ENCODE results near the gene PIM1. TPM values are rescaled to one million over a fixed set of nuclear protein-coding genes. Genes with fewer than 3 reads are reported as not detected.
A peak's percentile ranks its signal among the peaks of the same experiment; 100 is the strongest.

The PIM1 gene
- total and polyA plus RNA-seq, 9 of the 15 experiments (the other 6 are each of a cell fraction or from before 2014, with no cell fraction given), result 19.0 to 789 (median 212) TPM

DNA sequence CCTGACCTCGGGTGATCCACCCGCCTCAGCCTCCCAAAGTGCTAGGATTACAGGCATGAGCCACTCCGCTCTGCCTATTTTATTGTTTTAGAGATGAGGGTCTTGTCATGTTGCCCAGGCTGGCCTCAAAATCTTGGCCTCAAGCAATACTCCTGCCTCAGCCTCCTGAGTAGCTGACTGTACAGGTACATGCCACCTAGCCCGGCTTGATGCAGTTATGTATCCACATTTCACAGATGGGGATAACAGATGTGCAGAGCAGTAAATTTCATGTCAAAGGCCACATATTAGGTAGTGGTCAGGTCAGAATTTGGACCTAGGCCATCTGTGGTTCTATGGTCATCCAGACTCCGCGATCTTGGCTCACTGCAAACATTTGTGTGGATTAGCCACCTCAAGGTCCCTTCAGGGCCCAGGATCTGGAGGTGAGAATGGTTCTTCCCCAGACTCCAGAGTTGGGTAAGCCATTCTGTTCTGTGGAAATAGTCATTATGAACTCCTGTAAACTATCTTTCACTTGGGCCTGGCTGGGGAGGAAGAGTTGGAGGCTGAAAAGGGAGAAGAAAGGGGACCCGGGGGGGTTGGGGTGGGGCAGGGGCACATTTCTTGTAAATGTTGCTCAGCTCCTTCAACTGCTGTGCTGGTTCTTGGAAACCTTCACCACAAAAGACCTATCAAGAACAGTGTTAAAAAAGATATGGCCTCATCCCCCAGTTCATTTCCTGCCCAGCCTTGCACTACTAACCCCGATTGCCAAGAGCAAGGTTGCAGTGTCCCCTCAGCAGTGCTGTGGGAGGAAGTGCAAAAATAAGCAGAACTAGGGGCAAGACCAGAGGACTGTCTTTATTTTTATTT is 13.0 kb downstream of the PIM1 start (continued):
- TF ChIP-seq, protein P1, sequence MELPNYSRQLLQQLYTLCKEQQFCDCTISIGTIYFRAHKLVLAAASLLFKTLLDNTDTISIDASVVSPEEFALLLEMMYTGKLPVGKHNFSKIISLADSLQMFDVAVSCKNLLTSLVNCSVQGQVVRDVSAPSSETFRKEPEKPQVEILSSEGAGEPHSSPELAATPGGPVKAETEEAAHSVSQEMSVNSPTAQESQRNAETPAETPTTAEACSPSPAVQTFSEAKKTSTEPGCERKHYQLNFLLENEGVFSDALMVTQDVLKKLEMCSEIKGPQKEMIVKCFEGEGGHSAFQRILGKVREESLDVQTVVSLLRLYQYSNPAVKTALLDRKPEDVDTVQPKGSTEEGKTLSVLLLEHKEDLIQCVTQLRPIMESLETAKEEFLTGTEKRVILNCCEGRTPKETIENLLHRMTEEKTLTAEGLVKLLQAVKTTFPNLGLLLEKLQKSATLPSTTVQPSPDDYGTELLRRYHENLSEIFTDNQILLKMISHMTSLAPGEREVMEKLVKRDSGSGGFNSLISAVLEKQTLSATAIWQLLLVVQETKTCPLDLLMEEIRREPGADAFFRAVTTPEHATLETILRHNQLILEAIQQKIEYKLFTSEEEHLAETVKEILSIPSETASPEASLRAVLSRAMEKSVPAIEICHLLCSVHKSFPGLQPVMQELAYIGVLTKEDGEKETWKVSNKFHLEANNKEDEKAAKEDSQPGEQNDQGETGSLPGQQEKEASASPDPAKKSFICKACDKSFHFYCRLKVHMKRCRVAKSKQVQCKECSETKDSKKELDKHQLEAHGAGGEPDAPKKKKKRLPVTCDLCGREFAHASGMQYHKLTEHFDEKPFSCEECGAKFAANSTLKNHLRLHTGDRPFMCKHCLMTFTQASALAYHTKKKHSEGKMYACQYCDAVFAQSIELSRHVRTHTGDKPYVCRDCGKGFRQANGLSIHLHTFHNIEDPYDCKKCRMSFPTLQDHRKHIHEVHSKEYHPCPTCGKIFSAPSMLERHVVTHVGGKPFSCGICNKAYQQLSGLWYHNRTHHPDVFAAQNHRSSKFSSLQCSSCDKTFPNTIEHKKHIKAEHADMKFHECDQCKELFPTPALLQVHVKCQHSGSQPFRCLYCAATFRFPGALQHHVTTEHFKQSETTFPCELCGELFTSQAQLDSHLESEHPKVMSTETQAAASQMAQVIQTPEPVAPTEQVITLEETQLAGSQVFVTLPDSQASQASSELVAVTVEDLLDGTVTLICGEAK (IDR thresholded peaks at IDR 0.05), result no peak
- TF ChIP-seq, protein P1 (CRISPR knock-in tag; IDR thresholded peaks at IDR 0.05), result no peak
- TF ChIP-seq PTRF (tag; IDR thresholded peaks at IDR 0.05) (peak; percentile 57; the same call in 1 of the 2 replicates), OTX1 (CRISPR knock-in tag; IDR thresholded peaks at IDR 0.05) (no peak), ZBTB1 (CRISPR knock-in tag; IDR thresholded peaks at IDR 0.05; ENCODE audit: borderline replicate concordance, low read depth) (no peak), ZNF609 (CRISPR knock-in tag; IDR thresholded peaks at IDR 0.05; ENCODE audit: borderline replicate concordance) (0 out of 2 replicates have a peak, but pooled peaks have one; percentile 50), ZNF224 (CRISPR knock-in tag; IDR thresholded peaks at IDR 0.05) (0 out of 2 replicates have a peak, but pooled peaks have one; percentile 48), ZNF655 (CRISPR knock-in tag; IDR thresholded peaks at IDR 0.05) (no peak)
- TF ChIP-seq, protein P2, sequence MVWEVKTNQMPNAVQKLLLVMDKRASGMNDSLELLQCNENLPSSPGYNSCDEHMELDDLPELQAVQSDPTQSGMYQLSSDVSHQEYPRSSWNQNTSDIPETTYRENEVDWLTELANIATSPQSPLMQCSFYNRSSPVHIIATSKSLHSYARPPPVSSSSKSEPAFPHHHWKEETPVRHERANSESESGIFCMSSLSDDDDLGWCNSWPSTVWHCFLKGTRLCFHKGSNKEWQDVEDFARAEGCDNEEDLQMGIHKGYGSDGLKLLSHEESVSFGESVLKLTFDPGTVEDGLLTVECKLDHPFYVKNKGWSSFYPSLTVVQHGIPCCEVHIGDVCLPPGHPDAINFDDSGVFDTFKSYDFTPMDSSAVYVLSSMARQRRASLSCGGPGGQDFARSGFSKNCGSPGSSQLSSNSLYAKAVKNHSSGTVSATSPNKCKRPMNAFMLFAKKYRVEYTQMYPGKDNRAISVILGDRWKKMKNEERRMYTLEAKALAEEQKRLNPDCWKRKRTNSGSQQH (CRISPR knock-in tag; IDR thresholded peaks at IDR 0.05), result peak; percentile 53; the same call in 1 of the 2 replicates
